WERI-Rb-1 (cell line): Measurements from ENCODE around the gene LSM14B.

ENCODE experiments used
- DNase-seq: peaks from one replicate; pipeline ENCODE4 v3.0.0-alpha.2; 2020
- H3K27ac ChIP-seq: fragments of 250-450 bp; sonication (Bioruptor Pico); 2 replicates; pipeline ENCODE4 v1.5.1; 2020; ENCODE audit warnings: mild to moderate bottlenecking, moderate library complexity
- H3K27me3 ChIP-seq: fragments of 250-450 bp; sonication (Bioruptor Pico); 2 replicates; pipeline ENCODE4 v1.5.1; 2021; ENCODE audit warnings: mild to moderate bottlenecking, low read depth, moderate library complexity; ENCODE audit not compliant: insufficient read depth, severe bottlenecking
- H3K36me3 ChIP-seq: fragments of 250-450 bp; sonication (Bioruptor Pico); 2 replicates; pipeline ENCODE4 v1.5.1; 2020; ENCODE audit warnings: mild to moderate bottlenecking, moderate library complexity
- H3K4me3 ChIP-seq: 2 replicates; pipeline ENCODE4 v1.5.1; 2011; ENCODE audit warnings: low read depth, mild to moderate bottlenecking, control low read depth, low read length
- H3K9me3 ChIP-seq: fragments of 250-450 bp; sonication (Bioruptor Pico); 2 replicates; pipeline ENCODE4 v1.5.1; 2021; ENCODE audit warnings: mild to moderate bottlenecking, moderate library complexity; ENCODE audit not compliant: severe bottlenecking
- CTCF ChIP-seq: IDR thresholded peaks from 2 replicates; pipeline ENCODE4 v1.5.1; 2011; ENCODE audit warnings: low read depth, mild to moderate bottlenecking, control low read depth, inconsistent platforms, low read length

LSM14B gene

GRCh38 chr20:62139636-62140035, 17.4 kb downstream of the LSM14B start:
- H3K36me3 ChIP-seq = peaks cover 73% of the 10 kb centered on the region
- no peaks in the 10 kb centered on the region for H3K27me3 ChIP-seq
- H3K9me3 ChIP-seq = no peaks in the 10 kb centered on the region
- H3K27ac ChIP-seq = no peak overlapping the region
- TF ChIP-seq CTCF = no peak
- H3K4me3 ChIP-seq = no peak overlapping the region
- no peak for DNase-seq

- peaks cover 70% of the 10 kb centered on the region for H3K36me3 ChIP-seq
- no peak overlapping the region for H3K27ac ChIP-seq
- H3K4me3 ChIP-seq = no peak overlapping the region
Observed at GRCh38 chr20:62141043-62141396, 18.7 kb downstream of the LSM14B start.

GRCh38 chr20:62141397-62142251, 19.3 kb downstream of the LSM14B start:
- H3K4me3 ChIP-seq = peak overlapping the region; percentile 61
- H3K36me3 ChIP-seq = peaks cover 64% of the 10 kb centered on the region
- TF ChIP-seq CTCF = peak; percentile 53; the same call in 1 of the 2 replicates
- H3K27ac ChIP-seq = peak overlapping the region; percentile 96
- no peak for DNase-seq
- H3K27me3 ChIP-seq = no peaks in the 10 kb centered on the region
- H3K9me3 ChIP-seq = no peaks in the 10 kb centered on the region

More at GRCh38 chr20:62141043-62141396, 18.7 kb downstream of the LSM14B start:
- no peak for DNase-seq
- H3K9me3 ChIP-seq = no peaks in the 10 kb centered on the region
- H3K27me3 ChIP-seq = no peaks in the 10 kb centered on the region
- TF ChIP-seq CTCF = no peak

GRCh38 chr20:62142252-62143080, 20.2 kb downstream of the LSM14B start:
- Histone ChIP-seq H3K27ac (peak overlapping the region; percentile 96), H3K36me3 (peaks cover 55% of the 10 kb centered on the region), H3K27me3 (no peaks in the 10 kb centered on the region), H3K9me3 (no peaks in the 10 kb centered on the region), H3K4me3 (peak overlapping the region; percentile 61)
- no peak for TF ChIP-seq CTCF
- DNase-seq = no peak

GRCh38 chr20:62143081-62143956, 21.0 kb downstream of the LSM14B start, which contains the start of the genes PSMA7 and SS18L1:
Gene PSMA7, minus strand, starts transcription at chr20:62143394. Its CDS starts 91 bp downstream, at chr20:62143303.
Gene SS18L1, plus strand, starts transcription at chr20:62143769. Its CDS starts 52 bp downstream, at chr20:62143821.
- no peak for TF ChIP-seq CTCF
- no peaks in the 10 kb centered on the region for H3K9me3 ChIP-seq
- peak; percentile 76 for DNase-seq
- H3K36me3 ChIP-seq = peaks cover 47% of the 10 kb centered on the region
- peak within 1 kb of the TSS; percentile 96 for H3K27ac ChIP-seq
- H3K4me3 ChIP-seq = peak within 1 kb of the TSS; percentile 70
- H3K27me3 ChIP-seq = no peaks in the 10 kb centered on the region
